ENCODE measurements around the gene TCFL5.

DNA sequence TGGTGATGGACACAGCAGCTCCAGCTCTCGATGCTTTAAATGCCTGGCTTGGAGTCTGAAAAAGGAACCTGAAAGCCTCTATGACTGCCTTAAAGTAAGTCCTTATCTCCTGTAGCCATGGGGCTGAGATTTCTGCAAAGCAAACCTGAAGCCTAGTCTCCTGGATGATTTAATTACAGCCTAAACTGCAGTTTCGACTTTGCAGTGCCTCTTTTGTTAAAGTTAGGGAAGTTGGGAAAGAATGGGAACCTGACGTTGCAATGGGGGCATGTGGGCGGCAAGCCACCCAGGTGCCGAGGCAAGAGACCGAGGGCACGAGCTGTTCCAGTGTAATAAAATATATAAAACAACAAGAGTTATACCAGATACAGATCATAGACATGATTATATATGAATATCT, 11.7 kb upstream of the TCFL5 start:
- TF ChIP-seq, protein P1, sequence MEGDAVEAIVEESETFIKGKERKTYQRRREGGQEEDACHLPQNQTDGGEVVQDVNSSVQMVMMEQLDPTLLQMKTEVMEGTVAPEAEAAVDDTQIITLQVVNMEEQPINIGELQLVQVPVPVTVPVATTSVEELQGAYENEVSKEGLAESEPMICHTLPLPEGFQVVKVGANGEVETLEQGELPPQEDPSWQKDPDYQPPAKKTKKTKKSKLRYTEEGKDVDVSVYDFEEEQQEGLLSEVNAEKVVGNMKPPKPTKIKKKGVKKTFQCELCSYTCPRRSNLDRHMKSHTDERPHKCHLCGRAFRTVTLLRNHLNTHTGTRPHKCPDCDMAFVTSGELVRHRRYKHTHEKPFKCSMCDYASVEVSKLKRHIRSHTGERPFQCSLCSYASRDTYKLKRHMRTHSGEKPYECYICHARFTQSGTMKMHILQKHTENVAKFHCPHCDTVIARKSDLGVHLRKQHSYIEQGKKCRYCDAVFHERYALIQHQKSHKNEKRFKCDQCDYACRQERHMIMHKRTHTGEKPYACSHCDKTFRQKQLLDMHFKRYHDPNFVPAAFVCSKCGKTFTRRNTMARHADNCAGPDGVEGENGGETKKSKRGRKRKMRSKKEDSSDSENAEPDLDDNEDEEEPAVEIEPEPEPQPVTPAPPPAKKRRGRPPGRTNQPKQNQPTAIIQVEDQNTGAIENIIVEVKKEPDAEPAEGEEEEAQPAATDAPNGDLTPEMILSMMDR (IDR thresholded peaks at IDR 0.05) = no peak
- TF ChIP-seq POLR2A (IDR thresholded peaks at IDR 0.05) = no peak
